NCI-H146 treated with DMSO at 0.1 percent for 48 hours (cell line): ENCODE data around the gene C8G.
A peak's percentile ranks its signal among the peaks of the same experiment; 100 is the strongest.

Experiments
- DNase-seq: peaks from one replicate; lab custom pipeline; 2025; ENCODE audit not compliant: unreplicated experiment; lab: John Stamatoyannopoulos, UW

Gene C8G

DNA sequence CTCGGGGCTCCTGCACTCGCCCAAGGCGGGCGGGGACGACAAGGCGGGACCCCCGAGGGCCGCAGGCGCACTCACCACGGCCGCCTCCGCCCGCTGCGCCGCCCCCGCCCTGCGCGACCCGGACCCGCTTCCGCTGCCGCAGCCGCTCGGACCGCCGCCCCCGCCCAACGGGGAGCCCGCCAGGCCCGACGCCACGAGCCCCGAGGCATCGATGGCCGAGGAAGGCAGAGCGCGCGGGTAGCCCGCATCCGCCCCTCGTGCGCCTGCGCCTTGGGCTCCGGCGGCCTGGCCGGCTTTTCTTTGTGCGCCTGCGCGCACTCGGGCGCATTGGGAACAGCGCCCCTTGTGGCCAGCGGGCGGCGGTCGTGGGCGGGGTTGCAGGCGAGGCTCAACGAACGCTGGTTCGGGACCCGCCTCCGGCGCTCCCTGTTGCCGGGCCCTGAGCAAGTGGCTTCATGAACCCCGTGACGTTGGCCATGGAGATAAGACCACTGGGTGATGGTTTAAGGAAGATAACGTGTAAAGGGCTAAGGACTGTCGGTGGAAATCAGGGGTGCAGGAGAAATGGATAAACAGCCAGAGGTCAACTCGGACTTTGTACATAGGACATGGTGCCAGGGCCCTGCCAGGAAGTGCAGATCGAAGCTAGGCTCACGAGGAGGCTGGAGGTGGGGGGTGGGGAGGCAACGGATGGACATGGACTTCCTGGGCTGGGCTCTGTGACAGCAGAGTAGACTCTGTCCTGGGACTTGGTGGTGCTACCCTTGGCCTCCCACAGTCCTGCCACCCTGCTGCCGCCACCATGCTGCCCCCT, at the start of gene C8G, which contains the start of gene FBXW5:
Gene C8G, plus strand, starts transcription at position 725 of the 814 bp plus-strand sequence. Its CDS starts 78 bp downstream, at position 803.
Gene FBXW5, minus strand, starts transcription at position 220 of the 814 bp plus-strand sequence. CDS start 655 bp downstream, outside the sequence.
- peak; percentile 72 for DNase-seq

DNA sequence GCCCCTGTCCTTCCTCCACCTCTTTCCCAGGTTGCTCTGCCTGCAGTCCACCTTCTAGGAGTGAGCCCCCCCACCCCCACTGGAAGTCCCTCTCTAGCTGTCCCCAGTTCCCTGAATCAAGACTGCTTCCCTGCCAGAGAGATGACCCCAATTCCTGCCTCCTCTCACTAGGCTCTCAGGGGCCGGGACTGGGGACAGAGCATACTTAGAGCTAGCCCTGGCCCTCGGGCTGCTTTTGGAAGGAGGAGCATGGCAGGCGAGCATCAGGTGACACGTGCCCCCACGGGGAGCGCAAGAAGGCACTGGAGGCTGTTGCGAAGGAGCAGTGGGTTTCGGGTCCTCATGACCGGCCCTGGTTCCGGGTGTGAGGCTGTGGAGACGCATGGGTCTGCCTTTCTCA, 49.0 kb upstream of the C8G start:
- no peak for DNase-seq

GRCh38 chr9:136898483-136899100, 46.5 kb upstream of the C8G start:
- DNase-seq = no peak

- DNase-seq = no peak
Measured at GRCh38 chr9:136899196-136899595, 45.8 kb upstream of the C8G start.

GRCh38 chr9:136900556-136900955, 44.5 kb upstream of the C8G start:
- DNase-seq = no peak

GRCh38 chr9:136900988-136901515, 44.0 kb upstream of the C8G start:
- no peak for DNase-seq

DNA sequence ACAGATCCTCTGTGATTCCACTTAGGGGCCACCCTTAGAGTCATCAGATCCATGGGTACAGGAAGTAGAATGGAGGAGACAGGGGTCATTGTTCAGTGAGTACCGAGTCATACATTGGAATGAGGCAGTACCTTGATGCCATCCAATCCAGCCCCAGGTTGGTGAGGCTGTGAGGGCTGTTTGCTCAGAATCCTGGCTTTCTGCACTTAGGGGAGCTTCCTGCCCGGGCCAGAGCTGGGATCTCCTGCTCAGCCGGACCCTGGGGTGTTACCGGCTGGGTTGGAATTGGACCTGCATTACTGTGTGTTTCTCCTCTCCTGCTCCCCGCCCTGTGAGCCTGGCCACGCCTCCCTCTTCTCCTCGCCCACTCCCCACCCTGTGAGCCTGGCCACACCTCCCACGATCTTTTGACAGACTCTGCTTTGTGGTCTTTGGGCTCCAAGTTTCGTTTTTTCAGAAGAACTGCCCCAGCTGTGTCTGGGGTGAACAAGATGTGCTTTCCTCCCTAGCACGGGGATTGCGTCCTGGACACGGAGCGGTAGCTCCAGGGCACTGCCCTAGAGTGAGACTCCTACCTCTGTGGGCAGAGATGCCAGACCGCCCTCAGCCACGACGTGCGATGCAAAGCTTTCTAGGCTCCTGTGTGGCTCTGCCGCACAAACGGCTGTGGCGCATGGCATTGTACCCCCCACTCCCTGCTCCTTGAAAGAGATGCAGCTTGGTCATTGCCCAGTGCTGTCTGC, 43.4 kb upstream of the C8G start:
- no peak for DNase-seq

GRCh38 chr9:136902259-136902821, 42.7 kb upstream of the C8G start:
- no peak for DNase-seq

- no peak for DNase-seq
Measured at GRCh38 chr9:136903041-136903554, 41.9 kb upstream of the C8G start.

GRCh38 chr9:136906266-136906665, 38.8 kb upstream of the C8G start:
- DNase-seq = no peak

DNA sequence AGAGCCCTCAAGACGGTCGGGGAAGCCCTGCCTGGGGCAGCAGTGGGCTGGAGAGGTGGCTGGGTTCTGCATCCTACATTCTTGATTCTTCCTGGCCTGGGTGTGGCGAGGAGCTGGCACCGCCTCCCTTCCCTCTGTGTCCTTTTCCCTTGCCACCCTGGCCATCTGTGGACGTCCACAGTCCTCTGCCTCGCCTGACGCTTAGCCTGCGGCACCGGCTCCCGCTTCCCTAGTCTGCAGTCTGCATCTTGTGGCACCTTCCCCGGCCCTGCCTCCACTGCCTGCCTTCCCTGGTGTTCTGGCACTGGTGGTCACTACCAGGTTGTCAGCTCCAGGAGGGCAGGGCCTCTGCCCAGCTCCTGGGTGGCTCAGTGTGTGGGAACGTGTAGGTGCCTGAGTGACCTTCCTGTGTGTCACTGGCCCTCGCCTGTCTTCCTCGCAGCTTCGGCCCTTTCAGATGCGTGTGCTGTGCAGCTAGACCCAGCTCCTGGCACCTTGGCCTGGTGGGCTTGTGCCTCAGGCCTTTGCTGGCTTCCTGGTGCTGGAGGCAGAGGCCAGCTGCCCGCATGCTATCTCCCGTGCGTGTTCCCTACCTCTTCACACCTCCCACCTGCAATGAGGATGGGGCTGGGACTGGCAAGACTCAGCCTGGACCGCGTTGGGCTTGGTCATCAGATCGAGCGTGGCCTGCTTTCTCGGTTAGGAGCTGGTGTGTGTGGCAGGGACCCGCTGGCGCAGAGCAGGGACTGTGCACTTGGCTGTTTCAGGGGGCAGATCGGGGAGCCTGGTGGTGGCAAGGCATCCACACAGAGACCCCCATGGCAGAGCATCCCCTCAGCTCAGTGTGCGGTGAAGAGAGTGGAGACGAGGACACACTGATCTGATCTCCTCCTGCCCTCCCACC, 37.8 kb upstream of the C8G start:
- DNase-seq = no peak

DNA sequence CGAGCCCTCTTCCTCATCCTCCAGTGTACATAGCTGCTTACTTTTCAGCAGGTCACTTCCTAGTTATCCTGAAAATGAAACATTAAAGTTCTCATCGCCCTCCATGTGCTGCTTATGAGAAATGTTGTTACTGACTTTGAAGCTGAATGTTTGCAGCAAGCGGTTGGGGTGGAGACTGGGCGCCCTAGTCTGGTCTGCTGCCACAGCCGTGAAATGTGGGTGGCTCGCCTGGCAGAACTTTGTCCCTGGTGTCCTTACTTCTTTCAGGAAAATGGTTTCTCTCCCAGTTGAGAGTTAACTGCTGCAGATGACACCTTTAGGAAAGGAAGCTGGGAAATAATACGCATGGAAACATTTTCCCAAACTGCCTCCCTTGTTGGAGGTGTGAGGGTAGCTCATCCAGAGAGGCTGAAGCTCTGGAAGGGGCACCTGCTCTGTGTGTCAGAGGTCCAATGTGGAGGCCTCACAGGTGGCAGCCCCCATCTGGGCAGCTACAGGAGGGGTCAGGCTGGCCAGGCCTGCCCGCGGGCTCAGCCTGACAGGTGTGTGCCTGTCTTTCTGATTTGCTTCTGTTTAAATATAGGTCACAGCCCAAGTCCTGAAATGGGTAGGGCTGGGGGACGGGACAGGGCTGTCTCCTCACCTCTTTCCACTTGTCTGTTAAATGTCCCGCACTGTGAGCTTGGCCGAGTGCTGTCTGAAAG, 34.7 kb upstream of the C8G start:
- DNase-seq = no peak

DNA sequence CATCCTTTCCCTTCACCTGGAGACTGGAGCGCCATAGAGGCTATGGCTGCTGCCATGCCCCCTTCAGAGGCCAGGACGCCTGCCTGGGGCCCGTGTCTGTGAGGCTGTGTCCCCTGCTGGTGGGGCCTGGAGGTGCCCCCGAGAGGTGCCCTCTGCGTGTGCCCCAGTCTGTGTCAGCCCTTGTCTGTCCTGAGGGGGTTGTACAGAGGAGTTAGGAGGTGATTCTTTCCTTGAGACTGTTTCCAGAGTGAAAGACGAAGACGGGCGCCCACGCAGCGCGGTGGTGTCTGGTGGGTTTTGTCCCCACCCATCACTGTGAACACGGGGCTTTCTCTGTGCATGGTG, 34.2 kb upstream of the C8G start:
- no peak for DNase-seq

GRCh38 chr9:136913701-136914438, 31.2 kb upstream of the C8G start:
- no peak for DNase-seq

- no peak for DNase-seq
Measured at GRCh38 chr9:136915632-136916329, 29.3 kb upstream of the C8G start.

DNA sequence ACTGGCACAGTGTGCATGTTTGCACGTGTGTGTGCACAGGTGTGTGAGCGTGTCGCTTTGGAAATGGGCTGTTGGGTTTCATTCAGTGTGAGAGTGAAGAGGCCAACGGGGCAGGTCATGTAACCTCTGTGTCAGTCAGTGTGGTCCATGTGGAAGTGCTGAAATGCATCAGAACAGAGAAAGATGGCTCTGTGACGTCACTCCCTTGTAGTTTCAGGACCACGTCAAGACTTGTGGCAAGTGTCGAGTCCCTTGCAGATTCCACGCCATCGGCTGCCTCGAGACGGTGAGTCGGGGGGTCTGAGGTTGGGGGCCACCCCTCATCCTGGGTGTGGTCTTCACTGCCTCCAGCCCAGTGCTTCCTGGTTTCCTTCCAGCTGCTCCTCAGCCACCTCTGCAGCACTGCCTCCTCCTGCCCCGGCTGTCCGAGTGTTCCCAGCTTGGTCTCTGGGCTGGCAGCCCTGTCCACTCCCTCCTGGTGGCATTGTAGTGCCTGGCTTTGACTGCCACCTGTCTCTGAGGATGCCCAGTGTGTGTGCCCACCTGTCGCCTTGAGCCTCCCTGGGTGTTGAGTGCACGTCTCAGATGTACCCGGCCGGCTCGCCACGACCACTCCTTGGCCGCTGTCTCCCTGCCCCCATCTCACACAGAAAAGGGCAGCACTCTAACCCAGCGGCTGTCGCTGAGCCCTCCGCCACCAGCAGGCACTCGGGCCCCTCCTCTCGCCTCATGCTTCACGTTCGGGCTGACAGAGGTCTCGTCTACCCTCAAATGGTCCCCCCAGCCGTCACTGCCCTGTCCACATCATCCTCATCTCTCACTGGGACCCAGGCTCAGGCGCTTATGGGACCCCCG, 28.5 kb upstream of the C8G start:
- DNase-seq = no peak

GRCh38 chr9:136917902-136918301, 27.1 kb upstream of the C8G start:
- no peak for DNase-seq
